Ascending aorta (tissue), 2 donors: ENCODE data around the gene RGS7. TPM values are rescaled to one million over a fixed set of nuclear protein-coding genes. Genes with fewer than 3 reads are reported as not detected.

Experiments used
- DNase-seq, 2 donors: peaks; one replicate each; pipeline ENCODE4 v3.0.0-alpha.2; 2019; ENCODE audit warnings: low spot score in 2 of 2
- H3K27ac ChIP-seq, 2 donors: fragments of 200-600 bp; sonication (generic); one replicate each; pipeline ENCODE4 v1.5.1; 2016 to 2017; ENCODE audit warnings: mild to moderate bottlenecking in 1 of 2
- H3K27me3 ChIP-seq: fragments of 200-600 bp; sonication (generic); one replicate; pipeline ENCODE4 v1.5.1; 2017
- H3K36me3 ChIP-seq, 2 donors: fragments of 200-600 bp; sonication (generic); one replicate each; pipeline ENCODE4 v1.5.1; 2016
- H3K4me1 ChIP-seq, 2 donors: fragments of 200-600 bp; sonication (generic); one replicate each; pipeline ENCODE4 v1.5.1; 2016 to 2017; ENCODE audit warnings: mild to moderate bottlenecking in 1 of 2
- H3K4me3 ChIP-seq, 2 donors: fragments of 200-600 bp; sonication (generic); one replicate each; pipeline ENCODE4 v1.5.1; 2016 to 2017; ENCODE audit warnings: mild to moderate bottlenecking in 1 of 2
- H3K9me3 ChIP-seq, 2 donors: fragments of 200-600 bp; sonication (generic); one replicate each; pipeline ENCODE4 v1.5.1; 2016
- intact Hi-C: fragments of 100-400 bp; cut with DNase I; formaldehyde crosslinking; loops from one replicate; pipeline ENCODE4 v1.15.1; 2023
- total RNA-seq: library from RNA; depleted of rRNA; stranded (reverse); fragments of >200 nt; gene quantifications from one replicate; pipeline ENCODE4 v1.1.0, GENCODE V29; 2016
- TF ChIP-seq, protein P1 (sequence below), 3 experiments: fragments of 200-600 bp in 2 of 3; fragments of 450-650 bp in 1 of 3; sonication (generic) in 2 of 3; IDR thresholded peaks; one replicate each; pipeline ENCODE4 v1.5.1; 2016 to 2019; ENCODE audit warnings: antibody characterized with exemption in 3 of 3, mild to moderate bottlenecking in 1 of 3, moderate library complexity in 1 of 3

RGS7 gene
- total RNA-seq, 1 donor from 2014 or later, result not detected

DNA sequence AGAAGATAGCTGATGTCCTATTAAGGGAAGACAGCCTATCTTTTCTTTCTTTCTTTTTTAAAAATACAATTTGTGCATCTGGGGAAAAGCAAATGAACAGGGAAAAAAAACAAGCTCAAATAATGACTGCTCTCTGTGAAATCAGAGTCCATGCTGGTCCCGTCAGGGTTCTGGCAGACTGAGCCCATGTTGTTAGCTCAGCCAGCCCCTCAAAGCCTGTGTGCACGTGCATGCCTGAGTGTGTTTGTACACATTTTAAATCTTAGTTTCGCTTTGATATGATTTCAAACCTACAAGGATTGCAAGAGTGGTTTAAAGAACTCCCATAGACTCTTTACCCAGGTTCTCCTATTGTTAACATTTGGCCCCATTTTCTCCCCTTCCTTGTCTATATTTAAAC, 513.2 kb downstream of the RGS7 start:
- Histone ChIP-seq H3K4me1 (no peaks in the 10 kb centered on the region), H3K9me3 (no peaks in the 10 kb centered on the region), H3K27ac (no peak overlapping the region), H3K36me3 (no peaks in the 10 kb centered on the region), H3K4me3 (no peak overlapping the region), H3K27me3 (no peaks in the 10 kb centered on the region)
- intact Hi-C loops, result no loop called here
- DNase-seq, result no peak
- TF ChIP-seq, protein P1, sequence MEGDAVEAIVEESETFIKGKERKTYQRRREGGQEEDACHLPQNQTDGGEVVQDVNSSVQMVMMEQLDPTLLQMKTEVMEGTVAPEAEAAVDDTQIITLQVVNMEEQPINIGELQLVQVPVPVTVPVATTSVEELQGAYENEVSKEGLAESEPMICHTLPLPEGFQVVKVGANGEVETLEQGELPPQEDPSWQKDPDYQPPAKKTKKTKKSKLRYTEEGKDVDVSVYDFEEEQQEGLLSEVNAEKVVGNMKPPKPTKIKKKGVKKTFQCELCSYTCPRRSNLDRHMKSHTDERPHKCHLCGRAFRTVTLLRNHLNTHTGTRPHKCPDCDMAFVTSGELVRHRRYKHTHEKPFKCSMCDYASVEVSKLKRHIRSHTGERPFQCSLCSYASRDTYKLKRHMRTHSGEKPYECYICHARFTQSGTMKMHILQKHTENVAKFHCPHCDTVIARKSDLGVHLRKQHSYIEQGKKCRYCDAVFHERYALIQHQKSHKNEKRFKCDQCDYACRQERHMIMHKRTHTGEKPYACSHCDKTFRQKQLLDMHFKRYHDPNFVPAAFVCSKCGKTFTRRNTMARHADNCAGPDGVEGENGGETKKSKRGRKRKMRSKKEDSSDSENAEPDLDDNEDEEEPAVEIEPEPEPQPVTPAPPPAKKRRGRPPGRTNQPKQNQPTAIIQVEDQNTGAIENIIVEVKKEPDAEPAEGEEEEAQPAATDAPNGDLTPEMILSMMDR (IDR thresholded peaks at IDR 0.05), result no peak

DNA sequence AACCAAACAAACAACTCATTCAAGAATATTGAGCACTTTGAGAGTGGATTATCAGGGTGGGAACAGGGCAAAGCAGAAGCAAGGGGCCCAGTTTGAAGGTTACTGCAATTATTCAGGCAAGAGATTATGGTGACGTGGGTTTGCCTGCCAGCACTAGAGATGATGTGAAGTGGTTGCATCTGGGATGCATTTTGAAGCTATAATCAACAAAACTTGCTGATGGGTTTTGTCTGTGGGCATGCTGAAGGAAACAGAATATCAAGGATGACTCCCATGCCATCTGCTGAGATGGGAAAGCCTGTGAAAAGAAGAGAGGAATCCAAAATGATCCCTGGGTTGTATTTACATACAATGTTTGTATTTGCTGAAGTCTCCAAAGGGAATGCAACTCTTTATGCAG, 520.7 kb downstream of the RGS7 start:
- Histone ChIP-seq H3K9me3 (no peaks in the 10 kb centered on the region), H3K36me3 (no peaks in the 10 kb centered on the region), H3K27me3 (no peaks in the 10 kb centered on the region), H3K4me3 (no peak overlapping the region), H3K4me1 (no peaks in the 10 kb centered on the region), H3K27ac (no peak overlapping the region)
- intact Hi-C loops, result no loop called here
- TF ChIP-seq, protein P1 (IDR thresholded peaks at IDR 0.05), result no peak
- no peak for DNase-seq

DNA sequence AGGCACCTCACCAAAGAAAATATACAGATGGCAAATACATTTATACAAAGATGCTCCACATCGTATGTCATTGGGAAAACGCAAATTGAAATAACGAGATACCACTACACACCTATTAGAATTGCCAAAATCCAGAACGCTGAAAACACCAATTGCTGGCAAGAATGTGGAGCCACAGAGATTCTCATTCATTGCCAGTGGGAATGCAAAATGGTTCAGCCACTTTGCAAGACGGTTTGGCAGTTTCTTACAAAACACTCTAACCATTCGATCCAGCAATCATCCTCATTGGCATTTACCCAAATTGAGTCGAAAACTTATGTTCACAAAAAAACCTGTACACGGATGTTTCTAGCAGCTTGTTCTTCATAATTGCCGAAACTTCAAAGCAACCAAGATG, 521.7 kb downstream of the RGS7 start:
- no peak overlapping the region for H3K4me3 ChIP-seq
- no peaks in the 10 kb centered on the region for H3K36me3 ChIP-seq
- H3K4me1 ChIP-seq, result no peaks in the 10 kb centered on the region
- intact Hi-C loops, result no loop called here
- DNase-seq, result no peak
- no peaks in the 10 kb centered on the region for H3K27me3 ChIP-seq
- no peak overlapping the region for H3K27ac ChIP-seq
- H3K9me3 ChIP-seq, result no peaks in the 10 kb centered on the region
- TF ChIP-seq, protein P1 (IDR thresholded peaks at IDR 0.05), result no peak

DNA sequence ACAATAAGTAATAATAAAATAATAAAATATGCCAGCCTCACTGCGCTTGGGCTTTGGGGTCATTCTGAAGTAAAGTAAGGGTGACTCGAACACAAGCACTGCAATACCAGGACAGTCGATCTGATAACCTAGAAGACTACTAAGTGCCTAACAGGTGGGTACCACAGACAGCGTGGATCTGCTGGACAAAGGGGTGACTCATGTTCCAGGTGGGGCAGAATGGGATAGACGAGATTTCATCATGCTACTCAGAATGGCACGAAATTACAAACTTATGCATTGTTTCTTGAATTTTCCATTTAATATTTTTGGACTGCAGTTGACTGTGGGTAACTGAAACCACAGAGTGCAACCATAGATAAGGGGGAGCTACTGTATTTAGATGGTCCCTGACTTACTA, 523.9 kb downstream of the RGS7 start:
- Histone ChIP-seq H3K36me3 (no peaks in the 10 kb centered on the region), H3K4me3 (no peak overlapping the region), H3K9me3 (no peaks in the 10 kb centered on the region), H3K27me3 (no peaks in the 10 kb centered on the region), H3K4me1 (no peaks in the 10 kb centered on the region), H3K27ac (no peak overlapping the region)
- TF ChIP-seq, protein P1 (IDR thresholded peaks at IDR 0.05), result no peak
- DNase-seq, result no peak
- intact Hi-C loops, result no loop called here

DNA sequence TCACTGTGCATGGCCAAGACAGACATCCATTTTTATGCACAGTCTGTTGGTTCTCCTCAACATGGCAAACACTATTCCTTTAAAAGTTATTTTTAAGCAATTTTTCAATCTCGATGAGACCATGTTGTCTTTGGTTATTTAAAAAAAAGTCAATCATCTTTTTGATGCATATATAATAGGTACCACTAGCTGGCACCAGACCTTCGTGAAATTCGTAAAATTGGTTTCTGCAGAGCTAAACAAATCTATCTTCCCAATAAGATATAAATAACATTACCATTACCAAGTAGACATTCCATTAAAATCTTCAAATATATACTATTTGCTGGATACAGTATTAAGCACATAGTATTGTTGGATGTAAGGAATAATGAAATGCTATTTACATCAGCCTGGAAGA, 525.1 kb downstream of the RGS7 start:
- no peak overlapping the region for H3K27ac ChIP-seq
- TF ChIP-seq, protein P1 (IDR thresholded peaks at IDR 0.05), result no peak
- DNase-seq, result no peak
- no peaks in the 10 kb centered on the region for H3K4me1 ChIP-seq
- H3K4me3 ChIP-seq, result no peak overlapping the region
- H3K27me3 ChIP-seq, result no peaks in the 10 kb centered on the region
- no peaks in the 10 kb centered on the region for H3K9me3 ChIP-seq
- intact Hi-C loops, result no loop called here
- H3K36me3 ChIP-seq, result no peaks in the 10 kb centered on the region

DNA sequence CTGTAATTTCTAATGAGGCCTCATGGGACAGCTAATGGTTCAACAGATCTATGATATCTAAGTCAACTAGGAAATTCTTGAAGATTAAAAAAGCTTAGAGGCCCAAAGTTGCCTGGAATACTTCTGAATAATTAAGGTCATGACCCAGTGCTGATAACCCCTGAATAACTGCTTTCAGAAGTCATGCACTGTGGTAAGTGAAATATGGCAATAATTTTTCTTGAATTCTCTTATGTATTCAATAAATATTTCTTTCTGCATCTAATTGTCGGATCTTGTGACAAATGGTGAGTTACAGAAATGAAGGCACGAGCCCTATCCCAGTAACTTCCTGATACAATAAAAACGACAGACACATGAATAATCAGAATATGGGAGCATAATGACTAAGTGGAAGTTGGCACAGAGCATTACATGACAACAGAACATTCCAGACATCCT, 525.8 kb downstream of the RGS7 start:
- Histone ChIP-seq H3K27ac (no peak overlapping the region), H3K4me3 (no peak overlapping the region), H3K9me3 (no peaks in the 10 kb centered on the region), H3K27me3 (no peaks in the 10 kb centered on the region), H3K4me1 (no peaks in the 10 kb centered on the region), H3K36me3 (no peaks in the 10 kb centered on the region)
- DNase-seq, result no peak
- TF ChIP-seq, protein P1 (IDR thresholded peaks at IDR 0.05), result no peak
- intact Hi-C loops, result no loop called here
